HG02588 (cell line): ENCODE data around the gene NEK10.
A peak's percentile ranks its signal among the peaks of the same experiment; 100 is the strongest.
"Not testable (repeated sequence)": the region's sequence is repeated elsewhere in the genome, so short reads cannot be mapped to it uniquely, and the experiment has no call there.

Source experiments
- ATAC-seq: cut with Tn5 transposase; IDR thresholded peaks from one replicate; pipeline ENCODE4 v1.9.1; 2021; ENCODE audit warnings: mild to moderate bottlenecking, moderate library complexity; ENCODE audit not compliant: unreplicated experiment

NEK10 gene

DNA sequence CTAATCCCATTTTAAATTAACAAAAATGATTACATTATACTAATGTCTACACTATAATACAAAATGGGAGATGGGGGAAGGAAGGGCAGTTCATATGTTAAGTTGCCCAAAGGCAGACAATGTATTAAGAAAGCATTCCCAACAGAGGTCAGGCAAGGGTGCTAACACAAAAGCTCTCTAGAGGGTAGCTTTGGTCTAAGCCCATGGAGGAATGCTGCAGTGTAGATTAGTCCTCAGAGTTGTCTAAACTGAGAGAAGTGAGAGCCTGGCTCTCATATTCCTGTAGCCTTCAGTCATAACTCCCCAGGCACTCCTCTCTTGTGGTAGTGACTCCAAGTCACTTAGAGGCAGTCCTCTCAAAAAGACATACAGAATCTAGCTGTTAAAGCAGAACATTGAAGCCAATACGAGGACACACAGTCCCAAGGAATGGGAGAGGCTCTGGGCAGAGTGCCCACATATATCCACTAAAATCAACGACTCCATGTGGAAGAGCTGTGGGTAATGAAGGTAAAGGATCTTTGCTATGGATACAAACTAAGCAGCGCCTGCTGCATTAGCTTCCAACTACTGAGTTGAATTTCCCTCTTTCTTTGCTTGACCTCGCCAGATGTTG is 14.5 kb downstream of the NEK10 start:
- ATAC-seq: no peak

DNA sequence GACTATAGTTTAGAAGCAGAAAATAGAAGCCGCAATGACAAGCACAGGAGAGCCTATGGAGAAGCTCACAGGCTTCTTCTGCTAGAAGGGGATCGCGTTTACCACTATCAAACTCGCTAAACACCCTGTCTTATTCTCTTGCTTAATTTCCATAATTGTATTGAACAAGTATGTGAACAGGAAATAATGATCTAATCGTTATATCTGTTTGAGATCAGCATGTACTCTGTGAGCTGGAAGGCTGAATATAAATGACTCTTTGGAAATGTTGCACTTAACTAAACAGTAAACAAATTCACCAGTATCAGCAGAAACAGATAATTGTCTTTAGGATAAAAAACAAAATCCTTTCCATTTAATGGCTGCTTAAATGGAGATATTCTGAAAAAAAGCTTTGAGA is 15.0 kb downstream of the NEK10 start:
- no peak for ATAC-seq

DNA sequence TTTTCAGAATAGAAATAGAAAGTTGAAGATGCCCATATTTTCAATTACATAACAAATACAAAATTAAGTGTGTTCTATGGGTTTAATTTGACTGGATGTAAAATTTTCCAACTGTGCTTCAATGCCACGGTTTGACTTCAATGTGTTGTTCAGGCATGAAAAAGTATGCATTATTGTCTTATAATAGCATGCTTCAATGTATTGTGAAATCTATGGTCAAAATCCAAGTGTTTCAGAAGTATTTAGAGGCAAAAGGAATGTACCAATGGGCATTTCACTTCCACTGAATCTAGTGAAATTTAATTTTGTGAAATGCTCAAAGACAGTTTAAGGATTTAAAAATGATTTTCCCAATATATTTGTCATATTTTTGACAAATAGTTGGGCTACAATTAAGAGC is 16.0 kb downstream of the NEK10 start:
- no peak for ATAC-seq

DNA sequence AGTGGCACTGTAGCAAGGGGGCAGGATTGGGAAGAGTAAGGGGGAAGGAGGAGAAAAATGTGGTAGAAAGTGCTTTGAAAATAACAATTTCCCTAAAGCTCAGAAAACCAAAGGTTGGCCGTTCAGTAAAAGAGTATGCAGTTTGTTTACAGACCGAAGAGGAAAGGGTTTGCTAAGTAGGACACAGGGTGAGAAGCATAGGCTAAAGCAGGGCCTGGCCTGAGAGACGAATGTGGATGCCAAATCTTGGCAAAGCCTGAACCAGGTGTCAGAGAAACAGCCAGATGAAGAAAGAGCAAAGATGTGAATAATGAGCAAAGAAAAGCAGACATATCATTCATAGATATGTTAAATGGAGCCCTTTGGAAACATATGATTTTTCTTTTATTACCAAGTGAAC is 17.1 kb downstream of the NEK10 start:
- no peak for ATAC-seq

DNA sequence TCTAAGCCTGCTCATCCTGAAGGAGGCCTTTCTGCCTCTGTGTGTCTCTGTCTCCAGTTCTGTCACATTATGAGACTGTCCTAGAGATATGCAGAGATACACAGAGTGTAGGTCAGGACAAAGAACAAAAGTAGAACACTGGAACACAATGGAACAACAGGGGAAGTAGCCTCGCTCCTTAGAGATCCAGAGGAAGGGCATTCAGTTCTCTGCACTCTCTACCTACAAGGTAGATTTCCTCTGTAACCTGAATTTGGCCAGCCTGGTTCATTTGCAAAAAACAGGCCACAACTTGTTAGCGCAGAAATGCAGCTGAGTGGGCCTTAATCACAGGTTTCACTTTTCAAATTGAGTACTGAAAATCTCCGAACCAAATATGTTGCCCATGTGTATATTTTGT is 19.4 kb downstream of the NEK10 start:
- ATAC-seq: peak; percentile 86

DNA sequence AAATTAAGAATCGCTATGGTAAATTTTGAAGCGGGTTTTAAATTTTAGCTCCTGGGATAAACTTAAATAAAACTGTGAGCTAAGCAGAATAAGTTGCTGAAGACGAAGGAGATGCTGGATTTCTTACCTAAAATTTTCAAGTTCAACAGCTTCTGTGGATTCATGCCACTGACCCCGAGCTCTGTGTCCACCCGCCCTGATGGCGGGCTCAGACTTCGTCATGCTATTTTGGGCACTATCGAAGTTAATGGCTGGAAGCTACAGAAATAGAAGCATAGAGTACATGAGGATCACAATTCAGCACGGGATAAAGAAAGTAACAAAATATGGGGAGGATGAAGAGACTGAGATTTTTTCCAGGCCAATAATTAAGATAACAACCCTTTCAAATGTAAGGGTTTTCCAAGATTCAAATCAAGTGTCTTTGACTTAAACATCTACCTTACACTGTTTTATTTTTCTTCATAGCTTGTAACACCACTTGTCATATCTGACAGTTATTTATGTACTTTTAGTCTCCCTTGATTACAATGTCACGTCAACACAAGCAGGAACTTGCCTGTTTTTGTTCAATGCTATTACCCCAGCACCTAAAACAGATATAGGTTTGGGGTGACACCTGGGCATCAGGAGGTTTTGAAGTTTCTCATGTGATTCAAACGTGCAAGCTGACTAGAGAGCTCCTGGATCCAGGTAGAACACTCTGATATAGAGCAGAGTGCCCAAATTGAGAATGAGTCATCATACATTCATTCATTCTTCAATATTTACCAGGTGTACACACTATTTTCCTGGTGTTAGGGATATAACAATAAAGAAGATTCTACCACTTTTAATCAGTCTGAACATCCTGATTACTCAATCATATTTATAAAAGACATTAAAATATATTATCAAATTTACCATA is 23.0 kb downstream of the NEK10 start:
- ATAC-seq: no peak

DNA sequence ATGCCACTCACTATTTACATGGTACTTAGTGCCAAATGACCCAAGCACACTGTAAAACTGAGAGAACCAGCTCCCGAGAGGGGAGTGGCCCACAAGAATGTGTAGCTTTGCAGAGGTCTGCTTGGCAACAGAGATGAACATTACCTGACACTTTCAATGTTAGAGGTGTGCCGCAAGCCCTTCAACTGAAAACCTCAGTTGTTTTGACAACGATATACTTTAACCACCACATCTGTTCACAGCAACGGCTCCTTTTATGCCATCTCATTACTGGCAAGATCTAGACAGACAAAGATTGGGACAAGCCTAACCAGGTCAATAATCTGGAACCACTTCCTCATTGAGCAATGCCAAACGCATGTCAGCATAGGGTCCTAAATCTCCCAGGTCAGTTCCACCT is 23.7 kb downstream of the NEK10 start:
- no peak for ATAC-seq

DNA sequence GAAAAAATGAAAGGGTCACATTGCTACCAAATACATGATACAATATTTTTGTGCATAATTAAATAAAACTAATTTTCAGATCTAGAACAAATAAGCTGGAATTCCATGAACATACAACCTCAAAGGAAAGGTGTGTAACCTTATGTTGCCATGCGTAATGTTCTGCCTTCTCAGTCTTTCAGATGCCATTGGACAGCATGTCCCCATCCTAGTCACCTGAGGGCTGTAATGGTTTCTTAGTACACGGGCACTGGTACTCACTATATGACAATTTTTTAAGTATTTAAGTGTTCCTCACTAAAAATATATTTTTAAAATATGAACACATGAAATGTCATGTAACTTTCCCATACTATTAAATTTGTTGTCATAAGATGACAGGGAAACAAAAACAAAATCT is 24.1 kb downstream of the NEK10 start:
- ATAC-seq: no peak

DNA sequence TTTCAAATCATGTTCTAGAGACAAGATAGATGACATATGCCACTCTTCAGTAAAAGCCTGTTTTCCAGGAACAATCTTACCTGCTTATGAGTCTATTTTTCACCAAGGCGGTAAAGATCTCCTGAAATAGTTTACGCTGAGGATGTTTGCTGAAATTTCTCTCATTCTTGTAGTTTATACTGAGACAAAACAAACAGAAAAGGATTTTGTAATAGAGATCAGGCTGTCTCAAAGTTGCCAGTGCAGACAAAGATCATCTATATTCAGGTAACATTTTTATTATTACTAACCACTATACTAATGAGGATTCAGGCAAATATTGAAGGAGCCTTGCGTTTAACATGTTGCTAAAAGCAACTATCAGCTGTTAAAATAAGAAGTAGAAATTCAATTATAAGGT is 25.0 kb downstream of the NEK10 start:
- no peak for ATAC-seq

DNA sequence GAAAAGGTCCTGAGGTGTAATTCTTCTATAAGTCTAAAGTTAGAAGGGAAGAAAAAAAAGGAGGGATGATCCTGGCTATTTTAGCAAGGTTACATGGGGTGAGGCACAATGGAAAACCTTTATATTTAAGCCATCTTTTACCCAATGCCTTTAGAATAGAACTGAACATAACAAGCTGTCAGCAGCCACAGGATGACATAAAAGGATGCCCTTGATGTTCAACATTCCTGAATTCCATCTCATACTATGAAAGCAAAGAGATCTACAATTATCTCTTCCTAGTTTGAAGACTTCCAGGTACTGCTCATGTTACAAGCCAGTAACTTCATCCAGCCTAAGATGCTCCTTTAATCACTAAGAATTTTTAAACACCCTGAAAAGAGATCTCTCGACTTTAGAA is 26.9 kb downstream of the NEK10 start:
- ATAC-seq: no peak

DNA sequence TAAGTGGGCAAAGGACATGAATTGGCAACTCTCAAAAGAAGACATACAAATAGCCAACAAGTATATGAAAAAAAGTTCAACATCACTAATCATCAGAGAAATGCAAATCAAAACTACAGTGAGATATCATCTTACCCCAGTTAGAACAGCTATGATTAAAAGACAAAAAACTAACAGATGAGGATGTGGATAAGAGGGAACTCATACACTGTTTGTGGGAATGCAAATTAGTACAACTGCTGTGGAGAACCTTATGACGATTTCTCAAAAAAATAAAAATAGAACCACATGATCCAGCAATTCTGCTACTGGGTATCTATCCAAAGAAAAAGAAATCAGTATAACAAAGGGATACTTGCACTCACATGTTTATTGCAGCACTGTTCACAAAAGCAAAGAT is 28.6 kb downstream of the NEK10 start:
- ATAC-seq: peak; percentile 72

DNA sequence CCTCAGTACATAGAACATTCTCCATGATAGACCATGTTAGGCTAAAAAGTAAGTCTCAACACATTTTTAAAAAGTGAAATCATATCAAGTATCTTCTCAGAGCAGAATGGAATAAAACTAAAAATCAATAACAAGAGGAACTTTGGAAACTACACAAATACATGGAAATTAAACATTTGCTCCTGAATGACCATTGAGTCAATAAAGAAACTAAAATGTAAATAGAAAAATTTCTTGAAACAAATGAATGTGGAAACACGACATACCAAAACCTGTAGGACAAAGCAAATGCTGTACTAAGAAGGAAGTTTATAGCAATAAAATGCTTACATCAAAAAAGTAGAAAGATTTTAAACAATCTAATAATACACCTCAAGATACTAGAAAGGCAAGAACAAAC is 33.6 kb downstream of the NEK10 start:
- no peak for ATAC-seq

DNA sequence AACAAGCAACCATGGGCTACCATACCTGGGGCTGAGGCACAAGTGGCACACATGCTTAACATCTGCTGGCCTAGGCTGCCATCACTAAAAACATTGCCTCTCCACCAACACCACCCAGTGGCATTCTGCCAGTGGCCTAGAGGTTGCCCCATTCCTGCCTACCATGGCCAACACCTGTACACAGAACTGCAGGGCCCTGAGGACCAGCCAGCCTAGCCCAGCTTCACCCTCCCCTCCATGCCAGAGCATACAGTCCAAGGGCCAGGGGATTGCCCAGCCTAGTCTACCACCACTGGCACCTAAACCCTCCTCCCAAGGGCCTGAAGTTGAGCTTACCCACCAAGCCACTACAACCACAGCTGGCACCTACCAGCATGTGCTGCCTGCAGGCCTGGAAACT is 35.3 kb downstream of the NEK10 start:
- ATAC-seq: no peak

DNA sequence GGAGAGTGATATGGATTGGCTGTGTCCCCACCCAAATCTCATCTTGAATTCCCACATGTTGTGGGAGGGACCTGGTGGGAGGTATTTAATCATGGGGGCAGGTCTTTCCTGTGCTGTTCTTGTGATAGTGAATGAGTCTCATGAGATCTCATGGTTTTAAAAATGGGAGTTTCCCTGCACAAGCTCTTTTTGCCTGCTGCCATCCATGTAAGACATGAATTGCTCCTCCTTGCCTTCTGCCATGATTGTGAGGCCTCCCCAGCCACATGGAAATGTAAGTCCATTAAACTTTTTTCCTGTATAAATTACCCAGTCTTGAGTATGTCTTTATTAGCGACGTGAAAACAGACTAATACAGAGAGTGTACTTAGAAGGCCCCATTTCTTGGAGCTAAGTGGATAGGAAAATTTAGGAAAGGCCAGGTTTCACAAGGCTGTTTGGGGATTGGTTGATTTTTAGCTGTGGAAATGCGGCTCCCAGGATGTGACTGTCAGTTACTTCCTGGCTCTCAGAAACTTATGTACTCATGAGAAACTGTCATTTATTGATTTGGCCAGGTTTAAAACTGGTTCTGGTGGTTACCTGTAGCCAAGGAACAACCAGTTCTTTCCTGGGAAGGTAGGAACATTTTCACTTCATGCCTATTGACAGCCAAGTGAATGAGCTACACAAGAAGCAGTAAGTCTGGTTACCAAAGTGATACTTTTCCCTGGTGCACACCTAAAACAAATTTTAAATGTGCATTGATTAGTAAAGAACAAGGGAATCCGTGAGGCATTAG is 40.0 kb downstream of the NEK10 start:
- ATAC-seq: not testable (repeated sequence)

DNA sequence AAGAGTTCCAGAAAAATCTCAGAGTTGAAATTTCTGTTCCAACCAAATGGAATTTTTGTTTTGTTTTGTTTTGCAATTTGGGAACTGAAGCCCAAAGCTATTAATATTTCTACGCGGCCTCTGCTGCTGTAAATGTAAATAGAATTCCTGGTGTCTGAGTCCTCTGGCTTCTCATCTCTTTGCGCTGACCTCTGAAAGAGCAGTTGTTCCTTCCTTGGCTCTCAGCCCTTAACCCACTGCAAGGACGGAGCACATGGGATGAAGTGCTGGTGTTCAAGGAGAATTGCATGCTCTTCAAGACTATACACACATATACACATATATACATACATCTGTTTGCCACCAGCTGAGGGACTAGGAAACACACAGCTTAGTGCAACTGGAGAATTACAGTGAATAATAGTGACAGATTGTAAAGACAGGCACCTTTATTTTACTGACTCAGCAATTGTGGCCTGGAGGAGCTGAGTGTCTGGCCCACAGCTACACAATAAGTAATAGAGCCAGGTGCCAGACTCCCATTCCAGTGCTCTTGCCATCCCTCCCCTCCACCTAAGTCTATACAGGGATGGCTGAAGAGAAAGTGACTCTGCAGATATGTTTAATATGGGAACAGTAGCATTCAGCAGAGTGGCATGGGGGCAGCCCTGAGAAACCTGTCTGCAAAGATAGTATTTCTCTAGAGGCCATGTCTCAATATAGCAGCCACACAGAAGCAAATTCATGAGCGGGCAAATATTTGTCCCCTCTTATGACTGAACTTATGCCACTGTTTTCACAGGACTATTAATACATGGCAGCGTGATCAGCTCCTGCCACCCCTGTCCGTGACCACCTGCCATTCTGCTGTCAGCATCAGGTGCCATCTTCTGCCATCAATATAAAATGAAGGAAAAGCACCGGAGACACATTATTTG is 42.3 kb downstream of the NEK10 start:
- no peak for ATAC-seq

DNA sequence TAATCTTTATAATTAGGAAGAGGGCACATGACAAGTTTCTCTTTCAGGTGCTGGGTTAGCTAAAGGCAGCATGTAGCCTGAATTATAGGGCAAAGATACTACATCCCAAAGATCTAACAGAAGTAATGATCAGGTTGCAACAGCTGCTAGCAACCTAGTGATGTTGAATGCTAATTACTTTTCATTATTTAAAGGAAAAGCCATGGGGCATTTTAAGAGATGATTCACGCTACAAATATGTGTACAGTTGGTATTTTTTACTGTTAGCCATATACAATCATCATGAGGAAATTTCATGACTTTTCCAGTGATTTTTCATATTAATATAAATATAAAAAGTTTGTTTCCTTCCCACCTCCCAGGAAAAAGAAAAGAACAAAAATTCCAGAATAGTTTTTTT is 43.0 kb downstream of the NEK10 start:
- no peak for ATAC-seq

DNA sequence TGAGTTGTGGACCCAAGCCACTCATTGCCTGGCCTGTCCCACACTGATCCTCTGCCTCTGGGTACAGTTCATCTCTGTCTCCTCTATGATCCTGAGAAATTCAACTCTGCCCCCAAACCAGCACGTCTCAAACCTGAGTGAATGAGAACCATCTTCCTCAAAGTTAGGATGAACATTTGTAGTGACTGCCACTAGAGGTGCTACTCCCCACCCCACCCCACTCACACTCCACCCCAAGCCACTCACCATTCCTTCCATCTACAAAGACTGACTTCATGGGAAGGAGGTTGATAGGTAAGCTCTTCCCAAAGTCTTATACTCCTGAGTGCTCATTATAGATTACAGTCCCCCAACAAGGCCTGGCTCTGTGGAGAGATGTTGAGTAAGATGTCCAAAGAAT is 43.8 kb downstream of the NEK10 start:
- ATAC-seq: no peak

DNA sequence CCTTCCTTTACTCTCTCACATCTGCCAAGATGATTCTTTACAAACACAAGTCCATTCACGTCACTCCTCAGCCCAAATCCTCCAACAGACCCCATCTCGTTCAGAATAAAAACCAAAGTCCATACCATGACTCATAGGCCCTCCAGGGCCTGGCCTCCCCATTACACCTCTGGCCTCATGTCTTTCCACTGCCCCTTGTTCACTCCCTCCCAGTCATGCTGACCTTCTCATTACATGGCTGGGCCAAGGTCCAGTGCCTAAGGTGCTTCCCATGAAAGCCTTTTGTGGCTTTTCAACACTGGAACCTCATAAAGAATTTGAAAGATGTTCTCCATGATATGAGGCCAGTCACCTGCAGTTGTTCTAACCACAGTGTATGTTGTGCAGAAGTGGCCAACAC is 44.5 kb downstream of the NEK10 start:
- ATAC-seq: no peak

DNA sequence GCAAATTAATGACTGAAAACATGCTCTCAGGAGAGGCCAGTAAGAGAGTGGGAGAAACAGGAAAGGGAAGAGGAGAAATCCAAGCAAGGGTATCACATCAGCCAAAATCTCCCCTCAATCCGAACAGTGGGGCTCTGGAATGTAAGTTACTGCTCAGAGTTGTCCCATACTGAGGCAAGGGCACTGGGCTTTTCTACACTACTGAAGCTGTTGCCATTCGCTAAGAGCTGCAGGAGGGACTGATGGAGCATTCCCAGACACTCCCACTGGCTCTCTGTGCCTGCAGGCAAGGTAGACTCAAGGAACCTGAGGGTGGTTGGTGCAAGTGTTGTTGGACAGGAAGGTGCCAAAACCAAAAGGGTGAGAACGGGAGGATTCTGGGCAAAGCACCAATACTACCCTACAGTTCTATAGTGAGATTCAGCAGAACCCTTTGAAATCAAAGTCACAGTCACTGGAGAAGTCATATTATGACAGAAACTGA is 46.1 kb downstream of the NEK10 start:
- ATAC-seq: no peak

DNA sequence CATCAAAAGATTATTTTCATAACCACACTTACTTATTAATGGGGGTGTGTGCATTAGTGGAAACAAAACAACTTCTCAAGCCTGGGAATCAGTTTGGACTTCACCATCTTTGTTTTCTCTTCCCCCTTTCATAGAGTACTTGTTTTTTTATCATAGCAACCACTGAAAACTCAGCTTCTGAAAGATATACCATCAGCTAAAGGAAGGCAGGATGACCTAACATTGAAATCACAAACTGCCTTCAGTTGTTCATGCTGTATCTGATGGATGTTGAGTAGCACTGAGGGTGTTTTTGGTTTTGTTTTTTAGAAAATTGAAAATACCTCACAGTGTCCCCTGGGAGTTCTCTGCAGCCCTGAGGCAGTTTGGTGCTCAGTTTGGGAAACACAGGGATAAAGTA is 46.5 kb downstream of the NEK10 start:
- ATAC-seq: no peak
